ENCODE data around the gene TEAD2.

TEAD2 gene

DNA sequence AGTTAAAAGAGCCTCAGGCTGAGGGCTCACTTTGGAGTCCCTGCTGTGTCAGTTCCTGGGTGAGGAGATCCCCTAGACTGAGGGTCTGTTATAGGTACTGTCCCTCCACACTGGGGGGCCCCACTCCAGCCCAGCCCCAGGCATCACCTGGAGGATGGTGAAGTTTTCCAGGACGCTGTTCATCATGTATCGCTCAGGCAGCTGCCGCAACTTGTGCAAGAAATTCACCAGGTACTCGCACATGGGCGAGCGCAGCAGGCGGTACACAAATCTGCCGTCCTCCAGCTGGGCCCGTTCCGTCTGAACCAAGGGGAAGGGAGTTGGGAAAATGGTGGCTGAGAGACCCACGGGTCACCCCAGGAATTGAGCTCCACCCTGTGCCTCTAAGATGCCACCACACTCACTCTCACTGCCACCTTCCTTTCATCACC, 19.9 kb downstream of the TEAD2 start:
- TF ChIP-seq, protein P1, sequence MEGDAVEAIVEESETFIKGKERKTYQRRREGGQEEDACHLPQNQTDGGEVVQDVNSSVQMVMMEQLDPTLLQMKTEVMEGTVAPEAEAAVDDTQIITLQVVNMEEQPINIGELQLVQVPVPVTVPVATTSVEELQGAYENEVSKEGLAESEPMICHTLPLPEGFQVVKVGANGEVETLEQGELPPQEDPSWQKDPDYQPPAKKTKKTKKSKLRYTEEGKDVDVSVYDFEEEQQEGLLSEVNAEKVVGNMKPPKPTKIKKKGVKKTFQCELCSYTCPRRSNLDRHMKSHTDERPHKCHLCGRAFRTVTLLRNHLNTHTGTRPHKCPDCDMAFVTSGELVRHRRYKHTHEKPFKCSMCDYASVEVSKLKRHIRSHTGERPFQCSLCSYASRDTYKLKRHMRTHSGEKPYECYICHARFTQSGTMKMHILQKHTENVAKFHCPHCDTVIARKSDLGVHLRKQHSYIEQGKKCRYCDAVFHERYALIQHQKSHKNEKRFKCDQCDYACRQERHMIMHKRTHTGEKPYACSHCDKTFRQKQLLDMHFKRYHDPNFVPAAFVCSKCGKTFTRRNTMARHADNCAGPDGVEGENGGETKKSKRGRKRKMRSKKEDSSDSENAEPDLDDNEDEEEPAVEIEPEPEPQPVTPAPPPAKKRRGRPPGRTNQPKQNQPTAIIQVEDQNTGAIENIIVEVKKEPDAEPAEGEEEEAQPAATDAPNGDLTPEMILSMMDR (IDR thresholded peaks at IDR 0.05; ENCODE audit: low read depth, low read length): peak; percentile 18; the same call in 1 of the 2 replicates
- no peak for TF ChIP-seq EZH2phosphoT487 (IDR thresholded peaks at IDR 0.05; ENCODE audit: low read depth)
- H2AFZ ChIP-seq (ENCODE audit: low read depth, low read length): no peak overlapping the region

DNA sequence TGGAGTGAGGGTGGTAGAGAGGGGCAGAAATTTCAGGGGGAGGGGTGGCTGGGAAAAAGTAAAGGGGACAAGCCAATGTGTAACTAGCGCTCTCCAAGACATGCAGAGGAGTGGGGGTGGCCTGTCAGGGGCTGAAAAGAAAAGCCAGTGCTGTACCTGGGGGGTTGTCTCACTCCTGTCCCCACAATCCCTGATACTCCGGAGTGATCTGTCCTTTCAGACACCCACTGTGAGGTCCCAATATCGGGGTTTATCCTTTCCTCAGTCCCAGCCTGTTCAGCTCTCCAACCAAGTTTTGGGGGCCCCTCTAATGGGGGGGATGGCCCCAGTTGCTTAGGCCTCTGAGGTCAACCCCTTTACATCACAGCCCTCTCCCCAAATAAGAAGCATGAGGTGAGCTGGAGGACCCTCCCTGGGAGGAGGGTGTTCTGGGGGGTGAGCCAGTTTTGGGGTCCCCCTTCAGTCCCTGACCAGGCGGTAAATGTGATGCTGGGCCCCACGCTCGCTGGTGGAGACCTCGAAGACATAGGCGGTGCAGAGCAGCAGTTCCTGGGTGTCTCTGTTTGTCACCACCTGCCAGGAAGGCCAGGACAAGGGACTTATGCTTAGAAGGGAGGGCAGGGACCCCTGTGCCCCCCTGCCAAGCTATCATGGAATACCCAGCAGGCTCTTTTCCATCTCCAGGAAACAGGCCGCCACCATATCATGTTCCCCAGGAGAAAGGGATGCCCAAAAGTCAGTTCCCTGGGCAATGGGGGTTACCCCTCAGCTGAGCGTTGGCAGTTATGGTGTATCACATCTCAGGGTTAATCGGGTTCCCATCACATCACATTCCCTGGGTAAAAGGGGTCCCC, 21.1 kb downstream of the TEAD2 start:
- Histone ChIP-seq H3K27me3 (ENCODE audit: low read depth, low read length) (no peaks in the 10 kb centered on the region), H3K79me2 (ENCODE audit: low read length) (peaks cover 26% of the 10 kb centered on the region), H4K20me1 (ENCODE audit: insufficient read depth, low read length) (peaks cover 42% of the 10 kb centered on the region), H3K4me2 (ENCODE audit: low read length) (peak overlapping the region; percentile 17), H3K4me3 (ENCODE audit: low read length) (no peak overlapping the region; the same call in 1 of the 2 replicates), H3K9ac (ENCODE audit: low read length) (no peak overlapping the region), H2AFZ (ENCODE audit: low read depth, low read length) (no peak overlapping the region), H3K4me1 (ENCODE audit: low read length) (peaks cover 70% of the 10 kb centered on the region), H3K27ac (ENCODE audit: low read length) (peak overlapping the region; percentile 99), H3K36me3 (replicated peaks; ENCODE audit: low read depth, low read length) (peaks cover 56% of the 10 kb centered on the region), H3K9me3 (ENCODE audit: insufficient read depth, low read length) (no peaks in the 10 kb centered on the region)
- no peak for TF ChIP-seq EZH2phosphoT487 (IDR thresholded peaks at IDR 0.05; ENCODE audit: low read depth)
- TF ChIP-seq, protein P1 (IDR thresholded peaks at IDR 0.05; ENCODE audit: low read depth, low read length): no peak

More for the DNA sequence above, 19.9 kb downstream of the TEAD2 start:
- Histone ChIP-seq H3K4me2 (ENCODE audit: low read length) (no peak overlapping the region), H3K9ac (ENCODE audit: low read length) (no peak overlapping the region), H3K4me3 (ENCODE audit: low read length) (no peak overlapping the region), H3K36me3 (replicated peaks; ENCODE audit: low read depth, low read length) (peaks cover 44% of the 10 kb centered on the region), H4K20me1 (ENCODE audit: insufficient read depth, low read length) (peaks cover 41% of the 10 kb centered on the region), H3K27me3 (ENCODE audit: low read depth, low read length) (no peaks in the 10 kb centered on the region), H3K4me1 (ENCODE audit: low read length) (peaks cover 58% of the 10 kb centered on the region), H3K9me3 (ENCODE audit: insufficient read depth, low read length) (no peaks in the 10 kb centered on the region), H3K27ac (ENCODE audit: low read length) (peak overlapping the region; percentile 42), H3K79me2 (ENCODE audit: low read length) (peaks cover 14% of the 10 kb centered on the region)

DNA sequence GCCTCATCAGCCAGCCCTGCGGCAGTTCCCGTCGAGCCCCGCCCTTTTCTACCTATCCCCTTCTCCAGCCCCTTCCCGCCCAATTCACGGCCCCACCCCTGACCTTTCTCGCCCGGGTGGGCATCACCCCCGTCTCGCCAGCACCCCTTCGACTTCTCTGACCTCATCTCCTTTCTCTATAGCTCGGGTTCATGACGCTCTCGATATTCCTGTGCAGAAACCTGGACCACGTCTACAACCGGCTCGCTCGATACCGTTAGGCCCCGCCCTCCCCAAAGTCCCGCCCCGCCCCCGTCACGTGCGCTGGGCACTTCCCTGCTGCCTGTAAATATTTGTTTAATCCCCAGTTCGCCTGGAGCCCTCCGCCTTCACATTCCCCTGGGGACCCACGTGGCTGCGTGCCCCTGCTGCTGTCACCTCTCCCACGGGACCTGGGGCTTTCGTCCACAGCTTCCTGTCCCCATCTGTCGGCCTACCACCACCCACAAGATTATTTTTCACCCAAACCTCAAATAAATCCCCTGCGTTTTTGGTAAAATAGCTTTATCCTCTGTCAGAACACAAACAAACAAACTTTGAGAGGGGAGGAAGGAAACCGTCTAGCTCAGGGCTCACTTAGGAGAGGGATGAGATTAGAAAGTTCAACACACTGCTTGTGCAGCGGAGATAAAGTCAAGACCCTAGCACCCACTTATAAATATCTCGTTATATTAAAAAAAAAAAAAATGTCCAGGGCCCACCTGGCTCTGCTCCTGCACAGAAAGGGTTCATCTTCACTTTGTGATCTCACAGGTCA, 21.9 kb downstream of the TEAD2 start:
- Histone ChIP-seq H3K27me3 (ENCODE audit: low read depth, low read length) (no peaks in the 10 kb centered on the region), H3K9me3 (ENCODE audit: insufficient read depth, low read length) (no peaks in the 10 kb centered on the region), H3K36me3 (replicated peaks; ENCODE audit: low read depth, low read length) (peaks cover 64% of the 10 kb centered on the region), H3K9ac (ENCODE audit: low read length) (peak overlapping the region; percentile 28; the same call in 1 of the 2 replicates), H2AFZ (ENCODE audit: low read depth, low read length) (no peak overlapping the region), H3K4me3 (ENCODE audit: low read length) (peak overlapping the region; percentile 90), H3K79me2 (ENCODE audit: low read length) (peaks cover 34% of the 10 kb centered on the region), H3K4me2 (ENCODE audit: low read length) (peak overlapping the region; percentile 100), H3K4me1 (ENCODE audit: low read length) (peaks cover 71% of the 10 kb centered on the region), H3K27ac (ENCODE audit: low read length) (peak overlapping the region; percentile 99), H4K20me1 (ENCODE audit: insufficient read depth, low read length) (peaks cover 42% of the 10 kb centered on the region)
- TF ChIP-seq EZH2phosphoT487 (IDR thresholded peaks at IDR 0.05; ENCODE audit: low read depth): no peak
- TF ChIP-seq, protein P1 (IDR thresholded peaks at IDR 0.05; ENCODE audit: low read depth, low read length): peak; percentile 23; the same call in 1 of the 2 replicates
